HEK293 (cell line): Measurements from ENCODE around the gene S100A1.

Experiments used
- CTCF ChIA-PET: fragments of 350-600 bp; formaldehyde crosslinking; extraction: SDS; loops from one replicate; lab custom pipeline; 2021; ENCODE audit warnings: antibody characterized with exemption; lab: Yijun Ruan, JAX
- POLR2A ChIA-PET: fragments of 300-600 bp; formaldehyde crosslinking; extraction: SDS; loops from one replicate; lab custom pipeline; 2020; ENCODE audit warnings: antibody characterized with exemption, inconsistent platforms; lab: Yijun Ruan, JAX
- H3K27ac ChIP-seq: fragments of 200-500 bp; sonication (Bioruptor generic); 2 replicates; pipeline ENCODE4 v1.5.1; 2014; ENCODE audit warnings: low read depth, low read length, control low read depth, inconsistent platforms; ENCODE audit errors: extremely low read depth
- H3K36me3 ChIP-seq, 2 experiments: fragments of 200-500 bp in 1 of 2; sonication (Bioruptor generic) in 1 of 2; 1 replicate in 1 of 2; 2 replicates in 1 of 2; pipeline ENCODE4 v1.5.1; 2014 to 2017; ENCODE audit warnings: inconsistent platforms in 2 of 2, low read length in 2 of 2; ENCODE audit not compliant: control insufficient read depth in 2 of 2, insufficient read depth in 1 of 2
- H3K4me1 ChIP-seq: fragments of 200-500 bp; sonication (Bioruptor generic); 2 replicates; pipeline ENCODE4 v1.5.1; 2014; ENCODE audit warnings: mild to moderate bottlenecking, low read length, inconsistent platforms; ENCODE audit not compliant: control insufficient read depth, insufficient read depth
- H3K4me3 ChIP-seq: 2 replicates; pipeline ENCODE4 v1.5.1; 2011; ENCODE audit warnings: low read depth, mild to moderate bottlenecking, control low read depth, low read length, moderate library complexity
- H3K9me3 ChIP-seq: fragments of 200-500 bp; sonication (Bioruptor generic); 2 replicates; pipeline ENCODE4 v1.5.1; 2014; ENCODE audit warnings: low read depth, low read length, inconsistent platforms; ENCODE audit not compliant: control insufficient read depth, insufficient read depth
- EGR2 ChIP-seq: fragments of 450-650 bp; formaldehyde crosslinking; IDR thresholded peaks from 2 replicates; pipeline ENCODE4 v1.5.1; 2016; ENCODE audit warnings: low read depth, missing biosample characterization, missing genetic modification characterization
- KLF1 ChIP-seq: fragments of 450-650 bp; formaldehyde crosslinking; IDR thresholded peaks from 2 replicates; pipeline ENCODE4 v1.5.1; 2016; ENCODE audit warnings: missing biosample characterization, missing genetic modification characterization
- KLF17 ChIP-seq: fragments of 450-650 bp; formaldehyde crosslinking; IDR thresholded peaks from 2 replicates; pipeline ENCODE4 v1.5.1; 2016; ENCODE audit warnings: missing biosample characterization, missing genetic modification characterization
- ZBTB48 ChIP-seq: fragments of 450-650 bp; formaldehyde crosslinking; IDR thresholded peaks from 2 replicates; pipeline ENCODE4 v1.5.1; 2016; ENCODE audit warnings: missing biosample characterization, missing genetic modification characterization
- ZFHX2 ChIP-seq: fragments of 450-650 bp; formaldehyde crosslinking; conservative IDR thresholded peaks from 2 replicates; pipeline ENCODE4 v1.5.1; 2016; ENCODE audit warnings: missing biosample characterization, missing genetic modification characterization
- ZFP41 ChIP-seq: fragments of 450-650 bp; formaldehyde crosslinking; IDR thresholded peaks from 2 replicates; pipeline ENCODE4 v1.5.1; 2016; ENCODE audit warnings: missing biosample characterization, missing genetic modification characterization, borderline replicate concordance
- ZIC2 ChIP-seq: fragments of 450-650 bp; formaldehyde crosslinking; IDR thresholded peaks from 2 replicates; pipeline ENCODE4 v1.5.1; 2016; ENCODE audit warnings: missing biosample characterization, missing genetic modification characterization
- ZNF221 ChIP-seq: fragments of 450-650 bp; formaldehyde crosslinking; IDR thresholded peaks from 2 replicates; pipeline ENCODE4 v1.5.1; 2017; ENCODE audit warnings: missing biosample characterization, missing genetic modification characterization, borderline replicate concordance
- ZNF266 ChIP-seq: fragments of 450-650 bp; formaldehyde crosslinking; IDR thresholded peaks from 2 replicates; pipeline ENCODE4 v1.5.1; 2016; ENCODE audit warnings: missing biosample characterization, missing genetic modification characterization, low read depth
- ZNF37A ChIP-seq: fragments of 450-650 bp; IDR thresholded peaks from 2 replicates; pipeline ENCODE4 v1.5.1; 2018; ENCODE audit warnings: missing biosample characterization, missing genetic modification characterization
- ZNF560 ChIP-seq: fragments of 450-650 bp; formaldehyde crosslinking; IDR thresholded peaks from 2 replicates; pipeline ENCODE4 v1.5.1; 2017; ENCODE audit warnings: missing biosample characterization, missing genetic modification characterization, borderline replicate concordance
- ZNF596 ChIP-seq: fragments of 450-650 bp; IDR thresholded peaks from 2 replicates; pipeline ENCODE4 v1.5.0; 2018; ENCODE audit warnings: missing biosample characterization, mild to moderate bottlenecking, missing genetic modification characterization, moderate library complexity
- ZNF639 ChIP-seq: fragments of 450-650 bp; formaldehyde crosslinking; IDR thresholded peaks from 2 replicates; pipeline ENCODE4 v1.5.1; 2016; ENCODE audit warnings: missing biosample characterization, missing genetic modification characterization
- TF ChIP-seq, protein P1 (sequence below): fragments of 450-650 bp; formaldehyde crosslinking; IDR thresholded peaks from 2 replicates; pipeline ENCODE4 v1.5.1; 2016; ENCODE audit warnings: missing biosample characterization, missing genetic modification characterization
- TF ChIP-seq, protein P2 (sequence below): fragments of 450-650 bp; formaldehyde crosslinking; IDR thresholded peaks from 2 replicates; pipeline ENCODE4 v1.5.1; 2016; ENCODE audit warnings: missing biosample characterization, missing genetic modification characterization, borderline replicate concordance
- TF ChIP-seq, protein P3 (sequence below): fragments of 450-650 bp; formaldehyde crosslinking; IDR thresholded peaks from 2 replicates; pipeline ENCODE4 v1.5.1; 2016; ENCODE audit warnings: missing biosample characterization, missing genetic modification characterization

S100A1 gene

GRCh38 chr1:153608742-153609584 is 19.3 kb upstream of the S100A1 start:
- H3K9me3 ChIP-seq = no peaks in the 10 kb centered on the region
- no peak overlapping the region for H3K27ac ChIP-seq
- CTCF ChIA-PET = interaction anchor here (0.5 to 2.8 kb wide), 4 partner anchors 13 to 629 kb away, joined by 3 to 16 read pairs (median 5); partner anchors contain the start of genes S100A1 and S100A13
- H3K4me1 ChIP-seq = no peaks in the 10 kb centered on the region
- H3K36me3 ChIP-seq = no peaks in the 10 kb centered on the region
- TF ChIP-seq ZNF639 (tag by site-specific recombination) = no peak
- no peak for TF ChIP-seq ZNF266 (tag by site-specific recombination)
- peak; percentile 80 for TF ChIP-seq ZIC2 (tag by site-specific recombination)
- TF ChIP-seq KLF1 (tag by site-specific recombination) = peak; percentile 94
- TF ChIP-seq, protein P1, sequence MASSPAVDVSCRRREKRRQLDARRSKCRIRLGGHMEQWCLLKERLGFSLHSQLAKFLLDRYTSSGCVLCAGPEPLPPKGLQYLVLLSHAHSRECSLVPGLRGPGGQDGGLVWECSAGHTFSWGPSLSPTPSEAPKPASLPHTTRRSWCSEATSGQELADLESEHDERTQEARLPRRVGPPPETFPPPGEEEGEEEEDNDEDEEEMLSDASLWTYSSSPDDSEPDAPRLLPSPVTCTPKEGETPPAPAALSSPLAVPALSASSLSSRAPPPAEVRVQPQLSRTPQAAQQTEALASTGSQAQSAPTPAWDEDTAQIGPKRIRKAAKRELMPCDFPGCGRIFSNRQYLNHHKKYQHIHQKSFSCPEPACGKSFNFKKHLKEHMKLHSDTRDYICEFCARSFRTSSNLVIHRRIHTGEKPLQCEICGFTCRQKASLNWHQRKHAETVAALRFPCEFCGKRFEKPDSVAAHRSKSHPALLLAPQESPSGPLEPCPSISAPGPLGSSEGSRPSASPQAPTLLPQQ (tag by site-specific recombination) = peak; percentile 49; the same call in 1 of the 2 replicates
- TF ChIP-seq EGR2 (tag by site-specific recombination) = peak; percentile 70; the same call in 1 of the 2 replicates
- TF ChIP-seq, protein P2, sequence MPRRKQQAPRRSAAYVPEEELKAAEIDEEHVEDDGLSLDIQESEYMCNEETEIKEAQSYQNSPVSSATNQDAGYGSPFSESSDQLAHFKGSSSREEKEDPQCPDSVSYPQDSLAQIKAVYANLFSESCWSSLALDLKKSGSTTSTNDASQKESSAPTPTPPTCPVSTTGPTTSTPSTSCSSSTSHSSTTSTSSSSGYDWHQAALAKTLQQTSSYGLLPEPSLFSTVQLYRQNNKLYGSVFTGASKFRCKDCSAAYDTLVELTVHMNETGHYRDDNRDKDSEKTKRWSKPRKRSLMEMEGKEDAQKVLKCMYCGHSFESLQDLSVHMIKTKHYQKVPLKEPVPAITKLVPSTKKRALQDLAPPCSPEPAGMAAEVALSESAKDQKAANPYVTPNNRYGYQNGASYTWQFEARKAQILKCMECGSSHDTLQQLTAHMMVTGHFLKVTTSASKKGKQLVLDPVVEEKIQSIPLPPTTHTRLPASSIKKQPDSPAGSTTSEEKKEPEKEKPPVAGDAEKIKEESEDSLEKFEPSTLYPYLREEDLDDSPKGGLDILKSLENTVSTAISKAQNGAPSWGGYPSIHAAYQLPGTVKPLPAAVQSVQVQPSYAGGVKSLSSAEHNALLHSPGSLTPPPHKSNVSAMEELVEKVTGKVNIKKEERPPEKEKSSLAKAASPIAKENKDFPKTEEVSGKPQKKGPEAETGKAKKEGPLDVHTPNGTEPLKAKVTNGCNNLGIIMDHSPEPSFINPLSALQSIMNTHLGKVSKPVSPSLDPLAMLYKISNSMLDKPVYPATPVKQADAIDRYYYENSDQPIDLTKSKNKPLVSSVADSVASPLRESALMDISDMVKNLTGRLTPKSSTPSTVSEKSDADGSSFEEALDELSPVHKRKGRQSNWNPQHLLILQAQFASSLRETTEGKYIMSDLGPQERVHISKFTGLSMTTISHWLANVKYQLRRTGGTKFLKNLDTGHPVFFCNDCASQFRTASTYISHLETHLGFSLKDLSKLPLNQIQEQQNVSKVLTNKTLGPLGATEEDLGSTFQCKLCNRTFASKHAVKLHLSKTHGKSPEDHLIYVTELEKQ (tag by site-specific recombination) = no peak
- peak; percentile 98 for TF ChIP-seq KLF17 (tag by site-specific recombination)
- no peak for TF ChIP-seq ZNF37A
- TF ChIP-seq ZFHX2 (tag by site-specific recombination) = peak; percentile 54
- TF ChIP-seq, all 188 proteins: peak for 6
- POLR2A ChIA-PET = interaction anchor here (0.5 to 3.3 kb wide), 2 partner anchors 18 to 53 kb away, joined by 3 to 10 read pairs; partner anchors contain the start of gene S100A13
- H3K4me3 ChIP-seq = peak overlapping the region; percentile 16

DNA sequence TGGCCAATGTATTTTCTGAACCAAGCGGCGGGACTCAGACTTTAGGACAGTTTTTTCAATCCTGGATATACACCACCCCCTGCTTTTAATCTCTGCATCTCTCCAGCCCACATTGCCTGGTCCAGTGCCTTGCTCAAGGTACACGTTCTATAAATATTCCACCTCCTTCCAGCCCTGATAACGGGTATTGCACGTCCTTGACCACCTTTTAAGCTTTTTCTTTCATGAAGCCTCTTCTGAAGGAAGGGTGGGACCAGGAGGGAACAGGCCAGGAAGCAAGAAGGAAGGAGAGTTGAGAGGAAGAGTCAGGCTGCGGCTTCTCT is 18.7 kb upstream of the S100A1 start:
- no peak overlapping the region for H3K4me3 ChIP-seq
- H3K9me3 ChIP-seq = no peaks in the 10 kb centered on the region
- ChIA-PET CTCF (interaction anchor here (0.6 to 1.3 kb wide), 2 partner anchors 13 to 630 kb away, joined by 3 read pairs; no protein-coding TSS in a partner anchor), POLR2A (interaction anchor here (3.3 kb wide), 1 partner anchor 17 kb away, joined by 10 read pairs; the partner anchor contains the start of gene S100A13)
- H3K27ac ChIP-seq = no peak overlapping the region
- no peaks in the 10 kb centered on the region for H3K36me3 ChIP-seq
- H3K4me1 ChIP-seq = no peaks in the 10 kb centered on the region
- TF ChIP-seq ZNF221 (tag by site-specific recombination) (no peak), ZBTB48 (no peak), ZNF560 (tag by site-specific recombination) (no peak), ZNF596 (tag by site-specific recombination) (no peak), ZFP41 (tag by site-specific recombination) (no peak)
- TF ChIP-seq, protein P3, sequence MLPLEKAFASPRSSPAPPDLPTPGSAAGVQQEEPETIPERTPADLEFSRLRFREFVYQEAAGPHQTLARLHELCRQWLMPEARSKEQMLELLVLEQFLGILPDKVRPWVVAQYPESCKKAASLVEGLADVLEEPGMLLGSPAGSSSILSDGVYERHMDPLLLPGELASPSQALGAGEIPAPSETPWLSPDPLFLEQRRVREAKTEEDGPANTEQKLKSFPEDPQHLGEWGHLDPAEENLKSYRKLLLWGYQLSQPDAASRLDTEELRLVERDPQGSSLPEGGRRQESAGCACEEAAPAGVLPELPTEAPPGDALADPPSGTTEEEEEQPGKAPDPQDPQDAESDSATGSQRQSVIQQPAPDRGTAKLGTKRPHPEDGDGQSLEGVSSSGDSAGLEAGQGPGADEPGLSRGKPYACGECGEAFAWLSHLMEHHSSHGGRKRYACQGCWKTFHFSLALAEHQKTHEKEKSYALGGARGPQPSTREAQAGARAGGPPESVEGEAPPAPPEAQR (tag by site-specific recombination) = no peak
